GM19468 (cell line): ENCODE measurements around the gene APOO.
"Not testable (repeated sequence)": the region's sequence is repeated elsewhere in the genome, so short reads cannot be mapped to it uniquely, and the experiment has no call there.

Experiments used
- ATAC-seq: cut with Tn5 transposase; IDR thresholded peaks from one replicate; pipeline ENCODE4 v1.9.1; 2021; ENCODE audit warnings: mild to moderate bottlenecking, moderate library complexity, moderate number of reproducible peaks; ENCODE audit not compliant: unreplicated experiment; ENCODE audit errors: extremely low read depth

APOO gene

GRCh38 chrX:23864742-23865326, 42.9 kb downstream of the APOO start:
- ATAC-seq, result no peak

- ATAC-seq, result not testable (repeated sequence)
These were observed 45.8 kb downstream of the APOO start for GRCh38 chrX:23861952-23862351.

- ATAC-seq, result no peak
These were observed 46.4 kb downstream of the APOO start for GRCh38 chrX:23861215-23861896.

GRCh38 chrX:23859238-23859637, 48.5 kb downstream of the APOO start:
- ATAC-seq, result not testable (repeated sequence)

GRCh38 chrX:23857935-23858334, 49.8 kb downstream of the APOO start:
- ATAC-seq, result no peak

- ATAC-seq, result no peak
These were observed 50.4 kb downstream of the APOO start for GRCh38 chrX:23857363-23857762.

- ATAC-seq, result no peak
These were observed 52.2 kb downstream of the APOO start for GRCh38 chrX:23855569-23855968.

- no peak for ATAC-seq
These were observed 52.8 kb downstream of the APOO start for GRCh38 chrX:23854945-23855344.

GRCh38 chrX:23854122-23854521, 53.6 kb downstream of the APOO start:
- ATAC-seq, result no peak

- ATAC-seq, result no peak
These were observed 56.2 kb downstream of the APOO start for GRCh38 chrX:23851544-23851943.

GRCh38 chrX:23849241-23849640, 58.5 kb downstream of the APOO start:
- ATAC-seq, result no peak

GRCh38 chrX:23845351-23845817, 62.4 kb downstream of the APOO start:
- no peak for ATAC-seq

GRCh38 chrX:23844502-23845138, 63.1 kb downstream of the APOO start:
- no peak for ATAC-seq

GRCh38 chrX:23841847-23842522, 65.8 kb downstream of the APOO start:
- ATAC-seq, result no peak

GRCh38 chrX:23840674-23841073, 67.1 kb downstream of the APOO start:
- no peak for ATAC-seq

GRCh38 chrX:23838953-23839352, 68.8 kb downstream of the APOO start:
- no peak for ATAC-seq

- ATAC-seq, result no peak
These were observed 75.0 kb downstream of the APOO start for GRCh38 chrX:23832721-23833120.

- ATAC-seq, result no peak
These were observed 78.9 kb downstream of the APOO start for GRCh38 chrX:23828881-23829280.

GRCh38 chrX:23826653-23827052, 81.1 kb downstream of the APOO start:
- ATAC-seq, result no peak

GRCh38 chrX:23826216-23826615, 81.5 kb downstream of the APOO start:
- no peak for ATAC-seq

- ATAC-seq, result no peak
These were observed 82.1 kb downstream of the APOO start for GRCh38 chrX:23825675-23826074.
